ENCODE measurements around the gene MINDY4. TPM values are rescaled to one million over a fixed set of nuclear protein-coding genes. Genes with fewer than 3 reads are reported as not detected.
A peak's percentile ranks its signal among the peaks of the same experiment; 100 is the strongest.

MINDY4 gene
- total RNA-seq, 1 donor from 2014 or later, result 4.7 TPM

- H3K4me1 Mint-ChIP-seq (ENCODE audit: unreplicated experiment), result peaks cover 25% of the 10 kb centered on the region
- TF ChIP-seq CTCF (IDR thresholded peaks at IDR 0.05; ENCODE audit: unreplicated experiment), result no peak
- no peak overlapping the region for H3K27ac Mint-ChIP-seq (ENCODE audit: unreplicated experiment)
- H3K9me3 Mint-ChIP-seq (ENCODE audit: unreplicated experiment), result no peaks in the 10 kb centered on the region
- no peak overlapping the region for H3K4me3 Mint-ChIP-seq (ENCODE audit: unreplicated experiment)
- peaks cover 7% of the 10 kb centered on the region for H3K27me3 Mint-ChIP-seq (ENCODE audit: unreplicated experiment)
- peaks cover 12% of the 10 kb centered on the region for H3K36me3 Mint-ChIP-seq (ENCODE audit: low read depth, unreplicated experiment)
- no peak for DNase-seq (ENCODE audit: low spot score)
Observed at GRCh38 chr7:30866939-30867338, 95.7 kb downstream of the MINDY4 start.

- peaks cover 12% of the 10 kb centered on the region for H3K36me3 Mint-ChIP-seq (ENCODE audit: low read depth, unreplicated experiment)
- H3K27ac Mint-ChIP-seq (ENCODE audit: unreplicated experiment), result no peak overlapping the region
- no peaks in the 10 kb centered on the region for H3K9me3 Mint-ChIP-seq (ENCODE audit: unreplicated experiment)
- no peak for DNase-seq (ENCODE audit: low spot score)
- no peak overlapping the region for H3K4me3 Mint-ChIP-seq (ENCODE audit: unreplicated experiment)
- peaks cover 10% of the 10 kb centered on the region for H3K27me3 Mint-ChIP-seq (ENCODE audit: unreplicated experiment)
- TF ChIP-seq CTCF (IDR thresholded peaks at IDR 0.05; ENCODE audit: unreplicated experiment), result no peak
- H3K4me1 Mint-ChIP-seq (ENCODE audit: unreplicated experiment), result peaks cover 25% of the 10 kb centered on the region
Observed at GRCh38 chr7:30867483-30867882, 96.3 kb downstream of the MINDY4 start.

GRCh38 chr7:30869794-30870611 is 98.8 kb downstream of the MINDY4 start:
- no peak for TF ChIP-seq CTCF (IDR thresholded peaks at IDR 0.05; ENCODE audit: unreplicated experiment)
- DNase-seq (ENCODE audit: low spot score), result peak; percentile 30
- Mint-ChIP-seq H3K4me3 (ENCODE audit: unreplicated experiment) (no peak overlapping the region), H3K4me1 (ENCODE audit: unreplicated experiment) (peaks cover 30% of the 10 kb centered on the region), H3K36me3 (ENCODE audit: low read depth, unreplicated experiment) (peaks cover 13% of the 10 kb centered on the region), H3K27me3 (ENCODE audit: unreplicated experiment) (peaks cover 8% of the 10 kb centered on the region), H3K9me3 (ENCODE audit: unreplicated experiment) (no peaks in the 10 kb centered on the region), H3K27ac (ENCODE audit: unreplicated experiment) (peak overlapping the region; percentile 85)

GRCh38 chr7:30870821-30871518 is 99.8 kb downstream of the MINDY4 start:
- peaks cover 22% of the 10 kb centered on the region for H3K36me3 Mint-ChIP-seq (ENCODE audit: low read depth, unreplicated experiment)
- H3K9me3 Mint-ChIP-seq (ENCODE audit: unreplicated experiment), result no peaks in the 10 kb centered on the region
- no peak for TF ChIP-seq CTCF (IDR thresholded peaks at IDR 0.05; ENCODE audit: unreplicated experiment)
- H3K27ac Mint-ChIP-seq (ENCODE audit: unreplicated experiment), result no peak overlapping the region
- H3K4me3 Mint-ChIP-seq (ENCODE audit: unreplicated experiment), result no peak overlapping the region
- peaks cover 16% of the 10 kb centered on the region for H3K27me3 Mint-ChIP-seq (ENCODE audit: unreplicated experiment)
- peaks cover 36% of the 10 kb centered on the region for H3K4me1 Mint-ChIP-seq (ENCODE audit: unreplicated experiment)
- DNase-seq (ENCODE audit: low spot score), result no peak

GRCh38 chr7:30871655-30872054 is 100.4 kb downstream of the MINDY4 start:
- H3K27ac Mint-ChIP-seq (ENCODE audit: unreplicated experiment), result no peak overlapping the region
- H3K4me3 Mint-ChIP-seq (ENCODE audit: unreplicated experiment), result no peak overlapping the region
- no peak for DNase-seq (ENCODE audit: low spot score)

More at GRCh38 chr7:30871655-30872054, 100.4 kb downstream of the MINDY4 start:
- peaks cover 17% of the 10 kb centered on the region for H3K27me3 Mint-ChIP-seq (ENCODE audit: unreplicated experiment)
- H3K36me3 Mint-ChIP-seq (ENCODE audit: low read depth, unreplicated experiment), result peaks cover 26% of the 10 kb centered on the region
- H3K9me3 Mint-ChIP-seq (ENCODE audit: unreplicated experiment), result no peaks in the 10 kb centered on the region
- H3K4me1 Mint-ChIP-seq (ENCODE audit: unreplicated experiment), result peaks cover 41% of the 10 kb centered on the region
- no peak for TF ChIP-seq CTCF (IDR thresholded peaks at IDR 0.05; ENCODE audit: unreplicated experiment)

Data from endothelial cell (in vitro differentiated cells).